ENCODE data around the gene TBC1D22A. TPM values are rescaled to one million over a fixed set of nuclear protein-coding genes. Genes with fewer than 3 reads are reported as not detected.
"Not testable (repeated sequence)": the region's sequence is repeated elsewhere in the genome, so short reads cannot be mapped to it uniquely, and the experiment has no call there.

Gene TBC1D22A
- polyA plus RNA-seq, 1 donor, result 19.0 TPM

DNA sequence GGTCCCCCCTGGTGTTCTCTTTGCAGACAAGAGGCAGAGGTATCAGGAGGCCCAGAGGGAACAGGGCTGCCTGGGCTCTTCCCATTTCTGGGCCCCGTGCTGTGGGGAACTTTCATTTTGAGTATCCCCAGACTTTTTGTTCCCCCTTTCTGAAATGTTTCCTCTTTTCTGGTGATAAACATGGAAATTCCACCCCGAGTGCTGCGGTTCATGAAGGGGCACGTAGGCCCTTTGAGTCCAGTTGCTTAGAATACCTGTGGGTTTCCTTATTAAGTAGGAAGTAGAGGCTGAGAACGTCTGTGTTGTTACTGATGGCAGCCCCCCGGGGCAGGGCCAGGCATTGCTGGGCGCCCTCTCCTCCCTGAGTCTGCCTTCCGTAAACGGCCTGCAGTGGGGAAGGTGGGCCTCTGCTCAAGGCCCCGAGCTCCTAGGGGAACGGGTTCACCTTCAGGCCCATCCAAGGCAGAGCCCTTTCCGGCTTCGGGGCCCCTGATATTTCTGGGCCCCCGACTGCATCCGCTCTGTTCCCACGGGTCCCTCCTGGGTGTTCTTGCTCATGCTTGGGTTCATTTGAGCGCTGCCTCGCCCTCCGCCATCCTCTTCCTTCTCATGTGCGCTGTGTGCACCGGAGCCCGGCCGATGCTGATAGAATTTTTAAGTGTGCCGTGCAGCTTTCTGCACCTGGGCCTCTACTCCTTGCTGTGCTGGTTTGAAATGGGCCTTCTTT, 12.0 kb downstream of the TBC1D22A start:
- DNase-seq, result no peak

DNA sequence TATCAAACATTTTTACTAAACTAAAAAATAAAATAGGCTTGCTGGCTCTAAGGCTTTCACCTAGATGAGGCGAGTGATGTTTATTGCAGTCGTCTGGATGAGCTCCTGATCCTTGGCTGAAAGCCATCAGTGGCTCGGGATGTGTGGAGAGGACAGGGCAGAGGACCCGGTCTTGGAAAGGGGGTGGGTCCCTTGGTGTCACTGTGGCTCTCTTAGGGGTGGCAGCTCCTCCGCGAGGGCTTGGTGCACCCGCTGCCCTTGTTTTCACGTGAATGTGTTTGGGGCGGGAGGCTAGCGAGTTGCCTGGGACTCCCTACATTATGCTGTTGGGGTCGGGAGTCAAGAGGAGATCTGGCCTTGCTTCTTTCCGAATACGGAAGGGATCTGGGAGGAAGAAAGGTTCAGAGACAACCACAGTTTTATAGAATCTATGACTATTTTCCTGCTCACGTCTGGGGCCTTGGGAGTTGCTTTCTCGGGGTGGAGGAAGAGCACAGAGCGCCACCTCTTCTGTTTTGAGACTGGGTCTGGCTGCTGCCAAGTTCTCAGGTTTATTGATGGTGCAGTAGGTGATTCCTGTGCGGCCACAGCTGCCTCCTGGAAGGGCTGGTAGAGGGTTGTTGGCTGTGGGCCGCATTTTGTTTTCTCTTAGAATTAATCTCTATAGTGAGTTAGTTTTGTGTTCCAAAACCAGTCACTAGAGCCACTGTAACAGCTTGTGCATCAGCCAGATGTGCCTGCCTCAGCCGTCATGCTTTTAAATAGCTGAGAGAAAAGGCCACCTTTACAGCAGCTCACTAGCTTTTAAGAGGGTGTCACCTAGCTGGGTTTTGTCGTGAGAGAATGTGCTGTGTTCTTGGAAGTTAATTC, 12.8 kb downstream of the TBC1D22A start:
- DNase-seq, result no peak

DNA sequence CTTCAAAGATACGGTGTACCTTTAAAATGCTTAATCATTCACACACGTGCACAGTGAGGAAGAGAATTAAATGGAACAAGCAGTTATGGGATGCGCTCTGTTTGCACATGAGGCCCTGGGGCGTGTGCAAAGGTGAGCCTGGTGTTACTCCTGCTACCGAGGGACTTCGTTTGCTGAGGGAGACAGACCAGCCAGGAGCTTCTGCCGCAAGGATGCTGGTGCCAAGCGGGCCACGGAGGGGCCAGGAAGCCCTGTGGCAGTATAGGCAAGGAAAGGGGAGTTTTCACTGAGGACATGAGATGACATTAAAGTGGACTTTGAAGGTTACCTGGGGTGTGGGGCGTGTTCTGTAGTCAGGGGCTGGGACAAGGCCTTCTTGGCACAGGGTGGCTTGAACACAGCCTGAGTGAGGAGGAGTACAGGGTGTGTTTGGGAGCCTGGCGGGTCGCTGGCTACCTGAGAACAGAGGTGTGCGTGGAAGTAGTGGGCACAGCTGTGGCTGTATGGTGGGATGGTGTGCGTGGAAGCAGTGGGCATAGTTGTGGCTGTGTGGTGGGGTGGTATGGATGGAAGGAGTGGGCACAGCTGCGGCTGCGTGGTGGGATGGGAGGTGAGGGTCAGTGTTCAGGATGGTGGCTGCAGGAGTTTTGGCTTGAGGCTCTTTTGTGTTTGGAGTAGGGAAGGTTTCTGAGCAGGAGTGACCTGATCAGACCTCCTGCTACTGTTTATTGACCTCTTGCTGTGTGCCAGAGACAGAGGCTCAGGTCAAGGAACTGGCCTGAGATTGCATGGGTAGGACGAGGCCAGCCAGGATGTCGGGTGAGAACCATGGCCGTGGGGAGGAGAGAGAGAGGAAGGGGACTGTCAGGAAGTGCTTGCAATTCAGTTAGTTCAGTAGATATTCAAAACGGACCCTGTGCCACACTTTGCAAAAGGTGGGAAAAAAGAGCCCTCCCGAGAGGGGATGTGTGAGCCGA, 13.7 kb downstream of the TBC1D22A start:
- no peak for DNase-seq

GRCh38 chr22:46776876-46777608, 14.6 kb downstream of the TBC1D22A start:
- no peak for DNase-seq

- DNase-seq, result no peak
Observed at GRCh38 chr22:46777609-46777970, 15.1 kb downstream of the TBC1D22A start.

GRCh38 chr22:46779023-46779422, 16.6 kb downstream of the TBC1D22A start:
- no peak for DNase-seq

DNA sequence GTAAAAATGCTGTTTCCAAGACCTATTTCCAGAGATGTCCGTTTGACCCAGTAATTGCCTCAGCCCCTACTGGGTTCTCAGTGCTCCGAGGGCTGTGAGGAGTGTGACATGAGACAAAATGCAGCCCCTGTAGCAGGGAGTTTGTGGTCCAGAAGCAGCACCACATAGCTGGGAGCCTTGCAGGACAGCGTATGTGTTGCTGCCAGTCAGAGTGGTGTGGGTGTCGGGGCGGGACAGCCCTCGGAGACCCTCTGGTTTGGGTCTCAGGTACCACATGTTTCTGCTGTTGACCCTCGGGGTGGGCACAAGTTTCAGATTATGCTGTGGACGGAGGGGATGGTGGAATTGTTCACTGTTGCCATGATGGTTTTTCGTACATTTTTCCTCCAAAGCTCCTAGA, 17.2 kb downstream of the TBC1D22A start:
- no peak for DNase-seq

GRCh38 chr22:46780453-46780852, 18.0 kb downstream of the TBC1D22A start:
- no peak for DNase-seq

DNA sequence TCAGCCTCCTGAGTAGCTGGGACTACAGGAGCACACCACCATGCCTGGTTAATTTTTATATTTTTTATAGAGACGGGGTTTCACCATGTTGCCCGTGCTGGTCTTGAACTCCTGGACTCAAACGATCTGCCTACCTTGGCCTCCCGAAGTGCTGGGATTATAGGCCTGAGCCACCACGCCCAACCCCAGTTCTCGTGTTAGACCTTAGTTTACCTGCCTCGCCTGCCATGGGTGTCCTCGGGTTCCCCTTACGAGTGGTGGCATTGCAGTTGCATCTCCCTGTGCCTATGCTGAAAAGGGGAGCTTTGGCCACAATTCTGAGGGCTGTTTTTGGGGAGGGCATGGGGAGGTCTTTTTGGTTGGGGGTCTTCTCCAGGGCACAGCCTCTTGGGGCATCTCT, 18.8 kb downstream of the TBC1D22A start:
- DNase-seq, result no peak

GRCh38 chr22:46782200-46782599, 19.8 kb downstream of the TBC1D22A start:
- not testable (repeated sequence) for DNase-seq

DNA sequence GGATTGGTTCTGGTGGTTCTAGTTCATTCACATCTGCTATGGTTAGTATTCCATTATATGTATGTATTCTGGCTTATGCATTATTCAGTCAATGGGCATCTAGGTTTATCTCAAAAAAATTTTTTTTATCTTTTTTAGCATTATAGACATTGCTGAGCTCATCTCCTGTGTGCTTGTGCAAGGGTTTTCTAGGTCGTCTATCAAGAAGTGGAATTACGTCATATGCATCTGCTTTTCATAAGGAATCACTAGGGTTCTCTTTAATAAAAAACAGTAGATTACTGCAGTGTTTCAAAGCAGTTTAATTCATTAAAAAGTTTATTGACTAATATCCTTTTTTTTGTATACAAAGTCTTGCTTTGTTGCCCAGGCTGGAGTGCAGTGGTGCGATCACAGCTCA, 21.3 kb downstream of the TBC1D22A start:
- no peak for DNase-seq

DNA sequence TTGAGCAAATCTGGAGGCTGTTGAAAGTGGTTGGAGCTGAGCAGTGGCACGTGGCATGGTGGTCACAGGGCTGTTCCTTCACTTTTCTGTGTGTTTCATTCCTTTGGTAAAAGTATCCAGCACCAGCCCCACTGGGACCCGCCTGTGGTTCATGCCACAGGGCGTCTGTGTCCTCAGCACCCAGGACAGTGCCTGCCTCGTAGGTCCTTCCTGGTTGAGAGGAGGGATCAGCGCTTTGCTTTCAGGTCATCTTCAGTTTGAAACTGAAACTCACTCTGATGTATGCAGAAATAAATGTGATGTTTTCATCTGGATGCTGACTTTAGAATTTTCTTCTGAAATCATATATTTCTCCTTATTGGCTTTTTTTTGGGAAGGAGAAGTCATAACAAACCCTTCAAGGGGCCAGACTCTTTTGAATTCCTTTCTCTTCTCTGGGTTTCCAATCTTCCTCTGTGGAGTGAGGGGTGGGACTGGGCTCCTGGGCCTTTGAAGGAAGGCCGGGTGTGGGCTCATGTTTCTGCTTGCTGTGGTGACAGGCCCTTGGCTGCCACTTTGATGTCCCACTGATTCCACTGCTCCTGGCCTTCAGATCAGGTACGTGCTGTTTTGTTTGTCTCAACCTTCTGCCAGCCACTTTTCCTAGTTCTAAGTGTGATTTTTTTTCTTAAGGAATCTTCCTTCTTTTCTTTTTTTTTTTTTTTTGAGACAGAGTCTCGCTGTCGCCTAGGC, 26.2 kb downstream of the TBC1D22A start:
- DNase-seq, result no peak

DNA sequence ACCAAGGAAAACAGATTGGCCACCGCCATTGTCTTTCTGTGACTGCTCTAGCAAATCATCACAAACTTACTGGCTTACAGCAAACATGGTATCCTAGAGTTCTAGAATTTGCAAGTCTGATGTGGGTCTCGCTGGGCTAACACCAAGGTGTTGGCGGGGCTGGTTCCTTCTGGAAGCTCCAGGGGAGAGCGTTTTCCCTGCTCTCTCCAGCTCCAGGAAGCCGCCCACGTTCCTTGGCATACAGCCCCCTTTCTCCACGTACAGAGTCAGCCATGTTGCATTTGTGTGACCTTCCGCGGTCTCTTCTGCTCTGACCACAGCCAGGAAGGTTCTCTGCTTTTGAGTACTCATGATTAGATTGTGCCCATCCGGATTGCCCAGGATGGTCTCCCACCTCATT, 27.5 kb downstream of the TBC1D22A start:
- DNase-seq, result no peak

- no peak for DNase-seq
Observed at GRCh38 chr22:46791201-46791731, 28.8 kb downstream of the TBC1D22A start.

GRCh38 chr22:46792061-46792796, 29.8 kb downstream of the TBC1D22A start:
- no peak for DNase-seq

DNA sequence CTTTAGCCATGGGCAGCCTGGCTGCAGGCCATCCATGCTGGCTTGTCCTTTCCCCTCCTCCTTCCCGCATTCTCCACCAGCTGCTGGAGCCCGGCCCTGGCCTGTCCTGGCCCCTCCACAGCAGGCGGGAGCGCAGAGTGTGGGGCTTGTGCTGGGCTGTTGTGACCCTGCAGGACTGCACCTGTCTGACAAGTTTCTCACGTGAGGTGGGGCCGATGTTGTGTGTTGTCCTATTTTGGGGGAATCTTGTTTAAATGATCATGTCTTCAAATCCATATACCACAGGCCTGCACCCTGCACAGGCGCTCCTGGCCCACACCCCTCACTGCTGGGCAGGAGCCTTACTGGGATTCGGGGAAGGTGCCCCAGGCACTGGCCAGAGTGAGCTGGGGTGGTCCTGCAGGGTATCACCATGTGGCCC, 30.4 kb downstream of the TBC1D22A start:
- no peak for DNase-seq

DNA sequence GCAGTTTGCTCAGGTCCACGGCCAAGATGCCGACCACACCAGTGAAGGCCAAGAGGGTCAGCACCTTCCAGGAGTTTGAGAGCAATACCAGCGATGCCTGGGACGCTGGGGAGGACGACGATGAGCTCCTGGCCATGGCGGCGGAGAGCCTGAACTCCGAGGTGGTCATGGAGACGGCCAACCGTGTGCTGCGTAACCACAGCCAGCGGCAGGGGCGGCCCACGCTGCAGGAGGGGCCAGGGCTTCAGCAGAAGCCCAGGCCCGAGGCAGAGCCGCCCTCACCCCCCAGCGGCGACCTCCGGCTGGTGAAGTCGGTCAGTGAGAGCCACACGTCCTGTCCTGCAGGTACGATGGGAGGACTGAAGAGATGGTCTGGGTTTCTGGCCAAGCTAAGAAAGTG, 31.0 kb downstream of the TBC1D22A start:
- DNase-seq, result no peak

DNA sequence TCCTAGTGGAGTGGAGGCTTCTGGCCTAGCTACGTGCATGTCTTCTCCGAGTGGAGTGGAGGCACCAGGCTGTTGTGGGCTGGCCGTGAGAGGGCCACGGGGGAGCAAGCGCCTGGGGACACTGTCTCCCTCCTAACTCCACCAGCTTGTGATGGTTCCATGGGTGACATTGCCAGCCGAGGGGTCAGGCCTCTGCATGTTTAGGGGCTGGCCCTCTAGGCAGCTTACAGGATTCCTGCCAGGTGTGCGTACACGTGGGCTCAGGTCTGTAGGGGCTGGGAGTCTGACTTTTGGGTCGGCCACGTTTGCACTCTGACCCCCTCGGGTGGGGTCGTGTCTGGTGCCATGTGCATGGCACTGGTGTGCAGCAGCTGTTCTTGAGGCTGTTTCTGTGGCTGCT, 31.6 kb downstream of the TBC1D22A start:
- no peak for DNase-seq

- DNase-seq, result no peak
Observed at GRCh38 chr22:46794491-46794890, 32.0 kb downstream of the TBC1D22A start.

GRCh38 chr22:46795140-46795539, 32.7 kb downstream of the TBC1D22A start:
- DNase-seq, result no peak

All from hindlimb muscle (tissue), 1 donor.